H1 (cell line): ENCODE results near the gene FUT2. TPM values are rescaled to one million over a fixed set of nuclear protein-coding genes. Genes with fewer than 3 reads are reported as not detected.

ENCODE experiments used
- CTCF ChIA-PET: fragments of 300-600 bp; sonication (Branson Sonifier 250); formaldehyde crosslinking; loops from one replicate; lab custom pipeline; 2021; ENCODE audit not compliant: partially characterized antibody; lab: Charles Lee
- POLR2A ChIA-PET: fragments of 300-600 bp; sonication (Branson Sonifier 250); formaldehyde crosslinking; loops from one replicate; lab custom pipeline; 2021; ENCODE audit warnings: inconsistent platforms; ENCODE audit not compliant: partially characterized antibody; lab: Charles Lee
- DNase-seq, 2 experiments: peaks; one replicate each; pipeline versions ENCODE4 v3.0.0 to v3.0.0-alpha.2; 2010 to 2022; ENCODE audit warnings: low spot score in 2 of 2, low read depth in 1 of 2, mixed read lengths in 1 of 2
- FAIRE-seq: peaks from 2 replicates; lab custom pipeline; 2011; peaks lifted over from hg19 to GRCh38; lab: Jason Lieb, UNC
- H2AFZ ChIP-seq: 2 replicates; pipeline ENCODE4 v1.8.1; 2012; ENCODE audit warnings: low read length, inconsistent platforms
- H2AK5ac ChIP-seq: 2 replicates; pipeline ENCODE4 v1.6.1; 2013; ENCODE audit warnings: low read depth, low read length
- H2BK120ac ChIP-seq: replicated peaks from 2 replicates; pipeline ENCODE3; 2013; ENCODE audit warnings: low read depth, low read length, inconsistent platforms
- H2BK12ac ChIP-seq: 2 replicates; pipeline ENCODE4 v1.6.1; 2013; ENCODE audit warnings: low read depth, low read length
- H2BK15ac ChIP-seq: 2 replicates; pipeline ENCODE4 v1.6.1; 2013; ENCODE audit warnings: low read length
- H2BK20ac ChIP-seq: 2 replicates; pipeline ENCODE4 v1.6.1; 2013; ENCODE audit warnings: low read length
- H2BK5ac ChIP-seq: 2 replicates; pipeline ENCODE4 v1.6.1; 2013; ENCODE audit warnings: low read depth, low read length
- H3K14ac ChIP-seq: 2 replicates; pipeline ENCODE4 v1.6.1; 2013; ENCODE audit warnings: inconsistent platforms; ENCODE audit not compliant: insufficient read length
- H3K18ac ChIP-seq: 2 replicates; pipeline ENCODE4 v1.6.1; 2013; ENCODE audit warnings: low read length; ENCODE audit errors: extremely low read depth
- H3K23ac ChIP-seq: 2 replicates; pipeline ENCODE4 v1.6.1; 2013; ENCODE audit warnings: inconsistent platforms; ENCODE audit not compliant: insufficient read length
- H3K23me2 ChIP-seq: 2 replicates; pipeline ENCODE4 v1.6.1; 2013; ENCODE audit warnings: low read depth, low read length
- H3K27ac ChIP-seq: 2 replicates; pipeline ENCODE4 v1.6.1; 2011; ENCODE audit warnings: low read depth, low read length, inconsistent platforms
- H3K27me3 ChIP-seq, 4 experiments: replicated peaks in 1 of 4; 1 replicate in 1 of 4; 2 replicates in 3 of 4; pipeline versions ENCODE4 v1.6.1 to v1.8.1; 2011 to 2013; ENCODE audit warnings: low read length in 3 of 4, mild to moderate bottlenecking in 3 of 4, inconsistent platforms in 2 of 4, mixed read lengths in 2 of 4, moderate library complexity in 1 of 4; ENCODE audit not compliant: control insufficient read depth in 3 of 4, insufficient read depth in 3 of 4; ENCODE audit errors: extremely low read depth in 1 of 4
- H3K36me3 ChIP-seq, 4 experiments: 2 replicates each; pipeline versions ENCODE4 v1.6.1 to v1.8.1; 2011 to 2013; ENCODE audit warnings: mild to moderate bottlenecking in 4 of 4, low read length in 3 of 4, moderate library complexity in 2 of 4, control low read depth in 1 of 4, inconsistent platforms in 1 of 4; ENCODE audit not compliant: insufficient read depth in 4 of 4, control insufficient read depth in 2 of 4
- H3K4ac ChIP-seq: replicated peaks from 2 replicates; pipeline ENCODE3; 2013; ENCODE audit warnings: low read length, low read depth, mixed read lengths, inconsistent platforms; ENCODE audit not compliant: insufficient read length
- H3K4me1 ChIP-seq, 4 experiments: replicated peaks in 1 of 4; 1 replicate in 1 of 4; 2 replicates in 3 of 4; pipeline versions ENCODE4 v1.6.1 to v1.8.1; 2011 to 2013; ENCODE audit warnings: low read length in 3 of 4, inconsistent platforms in 2 of 4, mixed read lengths in 1 of 4; ENCODE audit not compliant: insufficient read depth in 4 of 4, control insufficient read depth in 3 of 4
- H3K4me2 ChIP-seq, 2 experiments: 2 replicates each; pipeline versions ENCODE4 v1.6.1 to v1.8.1; 2011 to 2013; ENCODE audit warnings: low read depth in 2 of 2, low read length in 2 of 2, control low read depth in 1 of 2, inconsistent platforms in 1 of 2, mild to moderate bottlenecking in 1 of 2; ENCODE audit not compliant: insufficient read depth in 1 of 2
- H3K4me3 ChIP-seq, 4 experiments: fragments of 200-600, 300-600 bp in 1 of 4; sonication (generic), shearing (Covaris generic), sonication (Bioruptor Twin) in 1 of 4; 2 replicates each; pipeline versions ENCODE4 v1.5.1 to v1.8.1; 2011 to 2016; ENCODE audit warnings: low read length in 4 of 4, low read depth in 3 of 4, control low read depth in 2 of 4, inconsistent platforms in 2 of 4, mild to moderate bottlenecking in 2 of 4, mixed read lengths in 1 of 4, moderate library complexity in 1 of 4; ENCODE audit not compliant: insufficient read depth in 2 of 4; ENCODE audit errors: extremely low read depth in 1 of 4
- H3K56ac ChIP-seq: replicated peaks from 2 replicates; pipeline ENCODE3; 2013; ENCODE audit warnings: low read depth, mild to moderate bottlenecking, mixed read lengths, low read length, inconsistent platforms; ENCODE audit not compliant: insufficient read length
- H3K79me1 ChIP-seq: 2 replicates; pipeline ENCODE4 v1.6.1; 2013; ENCODE audit warnings: low read depth, low read length, control low read depth
- H3K79me2 ChIP-seq, 2 experiments: 2 replicates each; pipeline versions ENCODE4 v1.6.1 to v1.8.1; 2012 to 2013; ENCODE audit warnings: low read length in 2 of 2, mild to moderate bottlenecking in 2 of 2, inconsistent platforms in 1 of 2; ENCODE audit not compliant: insufficient read depth in 2 of 2, control insufficient read depth in 1 of 2
- H3K9ac ChIP-seq, 4 experiments: replicated peaks in 1 of 4; 1 replicate in 1 of 4; 2 replicates in 3 of 4; pipeline versions ENCODE4 v1.6.1 to v1.8.1; 2011 to 2013; ENCODE audit warnings: low read depth in 3 of 4, low read length in 3 of 4, control low read depth in 2 of 4, mild to moderate bottlenecking in 2 of 4, moderate library complexity in 2 of 4, inconsistent platforms in 1 of 4; ENCODE audit errors: extremely low read depth in 1 of 4
- H3K9me3 ChIP-seq, 2 experiments: 2 replicates each; pipeline versions ENCODE4 v1.6.1 to v1.8.1; 2012 to 2013; ENCODE audit warnings: mild to moderate bottlenecking in 2 of 2, moderate library complexity in 2 of 2, control low read depth in 1 of 2, inconsistent platforms in 1 of 2, low read depth in 1 of 2, low read length in 1 of 2, mixed read lengths in 1 of 2; ENCODE audit not compliant: insufficient read depth in 2 of 2
- H4K20me1 ChIP-seq, 2 experiments: replicated peaks in 1 of 2; 2 replicates each; pipeline versions ENCODE3 to v1.8.1; 2011 to 2013; ENCODE audit warnings: inconsistent platforms in 2 of 2, low read length in 2 of 2, mild to moderate bottlenecking in 1 of 2; ENCODE audit not compliant: insufficient read depth in 2 of 2, control insufficient read depth in 1 of 2
- H4K5ac ChIP-seq: 2 replicates; pipeline ENCODE4 v1.6.1; 2013; ENCODE audit warnings: low read length, low read depth, mixed read lengths, inconsistent platforms; ENCODE audit not compliant: insufficient read length
- H4K8ac ChIP-seq: 2 replicates; pipeline ENCODE4 v1.8.0; 2013; ENCODE audit warnings: mild to moderate bottlenecking, moderate library complexity, low read length, inconsistent platforms; ENCODE audit not compliant: insufficient read depth; ENCODE audit errors: extremely low read depth
- H4K91ac ChIP-seq: replicated peaks from 2 replicates; pipeline ENCODE3; 2013; ENCODE audit warnings: low read length, mixed read lengths, inconsistent platforms; ENCODE audit not compliant: insufficient read length
- CHD2 ChIP-seq: IDR thresholded peaks from 2 replicates; pipeline ENCODE4 v1.6.1; 2012; ENCODE audit warnings: low read length, improper control_type of control experiment
- HDAC2 ChIP-seq, 2 experiments: fragments of 300-600 bp in 1 of 2; sonication (generic) in 1 of 2; IDR thresholded peaks; 2 replicates each; pipeline ENCODE4 v1.6.1; 2011 to 2012; ENCODE audit warnings: low read depth in 2 of 2, low read length in 2 of 2, mild to moderate bottlenecking in 2 of 2, moderate library complexity in 2 of 2, borderline replicate concordance in 1 of 2, inconsistent platforms in 1 of 2
- RBBP5 ChIP-seq: IDR thresholded peaks from 2 replicates; pipeline ENCODE4 v1.7.1; 2012; ENCODE audit warnings: low read depth, mild to moderate bottlenecking, inconsistent platforms, low read length, moderate library complexity, borderline replicate concordance
- WGBS, 2 experiments: shearing (Covaris generic) in 1 of 2; methylation state at CpG; one replicate each; pipeline versions ENCODE4 v1.1.6 to v1.1.7; 2013 to 2015; ENCODE audit warnings: low lambda C conversion rate in 2 of 2, mixed read lengths in 2 of 2, inconsistent platforms in 1 of 2, low coverage in 1 of 2, missing lambda C conversion rate in 1 of 2; ENCODE audit not compliant: insufficient replicate concordance in 2 of 2, insufficient coverage in 1 of 2, insufficient read length in 1 of 2; ENCODE audit errors: extremely low coverage in 1 of 2, missing lambda C conversion rate in 1 of 2; 5-methylcytosine and 5-hydroxymethylcytosine counted together
- polyA plus RNA-seq, 7 experiments: library from polyadenylated mRNA; depleted of rRNA in 3 of 7; stranded (reverse) in 5 of 7; unstranded in 2 of 7; fragments of >200 nt in 5 of 7; fragments of 200-250 nt in 2 of 7; gene quantifications; 1 replicate in 5 of 7; 2 replicates in 1 of 7; 4 replicates in 1 of 7; pipeline versions ENCODE4 v1.2.1 to v1.2.3, GENCODE V29; 2011 to 2013; ENCODE audit warnings: missing spikeins in 2 of 7, mixed read lengths in 2 of 7
- total RNA-seq: library from RNA; stranded (reverse); fragmentation: NEBNext Ultra II Directional; extraction: Animal tissue kit (Norgen Biotek cat#: 25700); gene quantifications from 2 replicates; pipeline ENCODE4 v1.2.1, GENCODE V29; 2021

FUT2 gene
- total and polyA plus RNA-seq, 2 of the 8 experiments (the other 6 are each of a cell fraction or from before 2014, with no cell fraction given) = 5.0 to 5.6 TPM

DNA sequence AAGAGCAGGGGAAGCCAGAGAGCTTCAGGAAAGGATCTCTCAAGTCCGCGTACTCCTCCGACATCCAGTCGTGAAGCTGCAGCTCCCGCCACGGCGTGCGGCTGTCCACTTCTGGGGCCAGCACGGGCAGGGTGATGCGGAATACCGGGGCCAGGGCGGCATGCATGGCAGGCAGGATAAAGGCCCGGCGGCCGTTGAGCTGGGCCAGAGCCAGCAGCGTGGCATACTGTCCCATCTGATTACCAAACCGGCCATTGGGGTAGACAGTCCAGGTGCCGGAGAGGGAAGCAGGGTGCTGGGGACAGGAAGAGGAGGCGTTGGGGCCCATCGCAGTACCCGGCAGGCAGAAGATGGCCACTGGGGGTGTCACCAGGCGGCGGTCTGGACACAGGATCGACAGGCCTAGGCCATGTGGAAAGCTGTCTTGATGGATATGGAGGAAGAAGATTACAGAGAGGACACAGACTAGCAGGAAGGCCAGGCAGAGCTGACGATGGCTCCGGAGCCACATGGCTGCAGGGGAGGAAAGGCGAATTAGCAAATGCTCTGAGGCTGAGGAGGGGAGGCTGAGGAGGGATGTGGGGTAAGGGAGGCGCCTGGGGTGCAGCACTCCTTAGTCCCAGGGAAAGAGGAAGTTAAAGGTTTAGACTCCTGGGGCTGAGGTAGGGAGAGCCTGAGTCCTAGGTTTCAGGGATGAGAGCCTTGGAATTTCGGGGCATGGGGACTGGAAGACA, 55.2 kb downstream of the FUT2 start:
- ChIA-PET CTCF (interaction anchor here (0.7 to 2.1 kb wide), 9 partner anchors 9 to 85 kb away, joined by 3 to 9 read pairs (median 4); partner anchors contain the start of gene HSD17B14), POLR2A (interaction anchor here (0.7 to 5.6 kb wide), 9 partner anchors 8 to 37 kb away, joined by 3 to 30 read pairs (median 4); no protein-coding TSS in a partner anchor)
- Histone ChIP-seq H3K79me1 (peaks cover 14% of the 10 kb centered on the region), H3K4me1 (peaks cover 8 to 23% (median 18%) of the 10 kb centered on the region in 4 experiments), H3K4ac (no peak overlapping the region), H4K20me1 (peaks cover 3 to 7% of the 10 kb centered on the region in 2 experiments), H4K8ac (no peak overlapping the region; the same call in 1 of the 2 replicates), H2BK12ac (0 out of 2 replicates have a peak overlapping the region, but pooled peaks have one; percentile 12), H3K23me2 (peaks cover 15% of the 10 kb centered on the region), H3K27me3 (no peaks in the 10 kb centered on the region), H3K79me2 (peaks cover 3 to 27% of the 10 kb centered on the region in 2 experiments; a peak in 3 of 4 replicates), H2AK5ac (no peak overlapping the region), H3K23ac (no peak overlapping the region), H3K9me3 (no peaks in the 10 kb centered on the region), H3K14ac (no peak overlapping the region), H3K27ac (no peak overlapping the region), H3K4me3 (peak overlapping the region; percentile 19 to 97 (median 59); a peak in 5 of 8 replicates), H3K56ac (no peak overlapping the region), H2BK20ac (no peak overlapping the region), H4K91ac (peak overlapping the region; percentile 52), H3K9ac (no peak overlapping the region), H3K4me2 (peak overlapping the region; percentile 91 to 98), H2BK5ac (peak overlapping the region; percentile 44; the same call in 1 of the 2 replicates), H3K36me3 (peaks cover 11 to 30% (median 15%) of the 10 kb centered on the region in 4 experiments), H3K18ac (no peak overlapping the region), H4K5ac (no peak overlapping the region), H2BK15ac (no peak overlapping the region), H2BK120ac (no peak overlapping the region), H2AFZ (no peak overlapping the region)
- DNase-seq = no peak
- no peak for TF ChIP-seq RBBP5
- TF ChIP-seq HDAC2 (IDR thresholded peaks at IDR 0.05; ENCODE audit: borderline replicate concordance in 1 of 2, low read depth in 2 of 2, low read length in 2 of 2) = no peak
- TF ChIP-seq CHD2 = no peak
- 92% methylated on average over 28 of the region's 29 CpGs; no CpG with 5 or more reads in 1 of the 2 experiments for WGBS, 2 experiments
- no peak for FAIRE-seq
